Astrocyte (in vitro differentiated cells and primary cell): ENCODE measurements around the gene PM20D2.

Source experiments
- CTCF ChIP-seq: IDR thresholded peaks from 2 replicates; pipeline ENCODE4 v1.5.1; 2011; ENCODE audit warnings: low read depth, mild to moderate bottlenecking, inconsistent platforms, low read length, moderate library complexity; ENCODE audit not compliant: insufficient read depth
- EZH2 ChIP-seq: IDR thresholded peaks from 2 replicates; pipeline ENCODE4 v1.6.1; 2012; ENCODE audit warnings: mild to moderate bottlenecking, low read length, inconsistent platforms; ENCODE audit not compliant: insufficient read depth

- TF ChIP-seq EZH2 = no peak
- no peak for TF ChIP-seq CTCF
Measured at GRCh38 chr6:89198235-89198634, 52.4 kb downstream of the PM20D2 start.
